Measurements from ENCODE around the gene ZNF383. TPM values are rescaled to one million over a fixed set of nuclear protein-coding genes. Genes with fewer than 3 reads are reported as not detected.
A peak's percentile ranks its signal among the peaks of the same experiment; 100 is the strongest.

Gene ZNF383
- total and polyA plus RNA-seq, 2 of the 4 experiments (the other 2 are of a cell fraction) = 2.4 to 4.5 TPM

DNA sequence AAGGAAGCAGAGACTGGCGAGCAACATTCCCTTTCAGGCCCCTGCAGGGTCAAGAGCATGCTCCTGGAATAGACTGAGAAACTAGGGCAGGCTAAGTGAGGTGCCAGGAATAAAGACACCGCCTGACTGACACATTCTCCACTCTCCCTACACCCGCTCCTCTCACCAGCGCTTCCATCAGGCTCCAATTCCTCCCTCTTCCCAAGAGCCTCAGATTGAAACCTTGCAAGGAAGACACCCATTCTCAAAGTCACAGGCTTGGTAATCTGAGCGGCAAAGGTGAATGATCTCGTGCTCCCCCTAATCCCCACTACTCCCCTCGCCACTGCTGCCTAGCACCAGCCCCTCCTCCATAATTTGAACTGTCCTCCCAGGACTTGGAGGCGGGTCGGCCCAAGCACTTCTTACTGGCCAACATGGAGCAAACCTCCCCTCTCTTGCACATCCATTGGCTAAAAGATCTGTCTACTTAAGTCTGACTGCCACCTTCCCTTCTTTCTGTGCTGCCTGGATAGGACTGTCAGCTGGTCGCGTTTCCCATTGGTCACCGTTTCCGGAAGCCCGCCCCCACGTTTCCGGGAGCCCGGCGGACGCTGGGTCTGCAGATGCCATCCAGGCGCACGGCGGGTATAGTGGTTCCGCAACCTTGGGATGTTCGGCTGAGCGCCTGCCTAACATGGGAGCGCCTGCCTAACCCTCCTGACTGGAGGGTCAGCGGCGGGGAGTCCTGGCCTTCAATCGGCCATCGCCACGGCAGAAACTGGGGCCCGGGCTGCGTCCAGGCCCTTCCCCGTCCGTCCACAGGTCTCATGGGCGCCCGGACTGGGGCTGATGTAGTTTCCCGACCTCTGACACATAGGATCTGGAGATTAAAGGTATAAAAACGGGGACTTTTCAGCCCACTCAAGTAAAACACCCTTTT lies 33.6 kb downstream of the ZNF383 start:
- Histone ChIP-seq H2BK120ac (ENCODE audit: low read depth, low read length) (no peak overlapping the region), H2BK20ac (ENCODE audit: low read depth, low read length) (no peak overlapping the region), H3K9me1 (ENCODE audit: insufficient read depth, low read length) (no peaks in the 10 kb centered on the region), H3K9me3 (ENCODE audit: control insufficient read depth, insufficient read depth, low read length) (peaks cover 15% of the 10 kb centered on the region), H2BK5ac (ENCODE audit: low read depth, low read length, poor library complexity, severe bottlenecking) (no peak overlapping the region), H4K20me1 (ENCODE audit: insufficient read depth, low read length) (no peaks in the 10 kb centered on the region), H2AFZ (replicated peaks; ENCODE audit: low read length, poor library complexity) (peak overlapping the region; percentile 97), H3K79me1 (ENCODE audit: low read depth in 1 of 2, low read length in 2 of 2) (no peaks in the 10 kb centered on the region; a peak in 1 of 4 replicates), H3K36me3 (ENCODE audit: control insufficient read depth, insufficient read depth, low read length) (peaks cover under 1% of the 10 kb centered on the region; the same call in 1 of the 2 replicates), H3K18ac (ENCODE audit: low read depth, low read length) (no peak overlapping the region), H3K14ac (replicated peaks; ENCODE audit: low read depth, low read length) (peak overlapping the region; percentile 71), H2AK5ac (ENCODE audit: low read depth, low read length) (no peak overlapping the region), H3K4ac (ENCODE audit: low read depth, low read length) (0 out of 2 replicates have a peak overlapping the region, but pooled peaks have one; percentile 61), H4K8ac (ENCODE audit: low read depth in 2 of 2, low read length in 2 of 2) (peak overlapping the region; percentile 52 to 92; a peak in 3 of 4 replicates), H3K4me2 (ENCODE audit: low read depth, low read length) (peak overlapping the region; percentile 76), H3K4me3 (ENCODE audit: insufficient read depth, low read depth, low read length) (peak overlapping the region; percentile 76), H3K23ac (ENCODE audit: low read depth, low read length) (no peak overlapping the region; the same call in 1 of the 2 replicates), H4K5ac (ENCODE audit: low read depth, low read length) (peak overlapping the region; percentile 31; the same call in 1 of the 2 replicates), H2BK15ac (ENCODE audit: low read depth, low read length) (no peak overlapping the region), H2AK9ac (replicated peaks; ENCODE audit: low read depth, low read length, poor library complexity) (peak overlapping the region; percentile 93), H3K4me1 (ENCODE audit: control insufficient read depth, insufficient read depth, low read length) (no peaks in the 10 kb centered on the region), H3K27me3 (ENCODE audit: control insufficient read depth, insufficient read depth, low read length) (no peaks in the 10 kb centered on the region), H3K9ac (ENCODE audit: low read depth, low read length) (peak overlapping the region; percentile 47), H3K56ac (ENCODE audit: extremely low read depth, insufficient read depth, low read length) (no peak overlapping the region), H3K27ac (ENCODE audit: insufficient read depth, low read length) (peak overlapping the region; percentile 38; the same call in 1 of the 2 replicates), H4K91ac (ENCODE audit: insufficient read depth, low read depth, low read length) (no peak overlapping the region)
- peak; percentile 99 for ATAC-seq (ENCODE audit: low read depth)
- CTCF ChIA-PET = no interaction called here
- dilution Hi-C loops (cut with HindIII; ENCODE audit: low sequenced_read_pairs, unreplicated experiment) (no loop called here), in situ Hi-C loops (cut with MboI; ENCODE audit: low sequenced_read_pairs) (no loop called here), intact Hi-C loops (cut with micrococcal nuclease) (no loop called here)
- peak; percentile 97 for DNase-seq
- BruUV-seq (replicated peaks) = no TSS peak
- 0% methylated on average over 2 of the region's 39 CpGs; no CpG with 5 or more reads in 1 of the 2 experiments for WGBS, 2 experiments (ENCODE audit: extremely low coverage in 2 of 2, insufficient read length in 1 of 2)
- POLR2A ChIA-PET (ENCODE audit: unreplicated experiment) = no interaction called here
- TF ChIP-seq CHD1 (IDR thresholded peaks at IDR 0.05; ENCODE audit: low read depth, low read length) (no peak), BHLHE40 (IDR thresholded peaks at IDR 0.05; ENCODE audit: low read depth, low read length) (no peak), FOS (IDR thresholded peaks at IDR 0.05; ENCODE audit: low read depth, low read length) (peak; percentile 49; the same call in 1 of the 2 replicates), RCOR1 (IDR thresholded peaks at IDR 0.05; ENCODE audit: insufficient replicate concordance, low read length) (no peak), POLR2A (IDR thresholded peaks at IDR 0.05; ENCODE audit: low read depth, low read length) (no peak), SMC3 (IDR thresholded peaks at IDR 0.05; ENCODE audit: low read depth, low read length) (no peak), RAD21 (IDR thresholded peaks at IDR 0.05; ENCODE audit: low read length) (no peak), CEBPB (IDR thresholded peaks at IDR 0.05; ENCODE audit: low read depth, low read length) (peak; percentile 28; the same call in 1 of the 2 replicates), MAFK (IDR thresholded peaks at IDR 0.05; ENCODE audit: low read depth, low read length) (no peak), MXI1 (IDR thresholded peaks at IDR 0.05; ENCODE audit: borderline replicate concordance, low read depth, low read length) (0 out of 2 replicates have a peak, but pooled peaks have one; percentile 24), RFX5 (IDR thresholded peaks at IDR 0.05; ENCODE audit: low read depth, low read length) (no peak), NFE2L2 (IDR thresholded peaks at IDR 0.05; ENCODE audit: low read depth, low read length) (no peak), MAZ (IDR thresholded peaks at IDR 0.05; ENCODE audit: borderline replicate concordance, low read depth, low read length) (peak; percentile 20; the same call in 1 of the 2 replicates)
- TF ChIP-seq, protein P1, sequence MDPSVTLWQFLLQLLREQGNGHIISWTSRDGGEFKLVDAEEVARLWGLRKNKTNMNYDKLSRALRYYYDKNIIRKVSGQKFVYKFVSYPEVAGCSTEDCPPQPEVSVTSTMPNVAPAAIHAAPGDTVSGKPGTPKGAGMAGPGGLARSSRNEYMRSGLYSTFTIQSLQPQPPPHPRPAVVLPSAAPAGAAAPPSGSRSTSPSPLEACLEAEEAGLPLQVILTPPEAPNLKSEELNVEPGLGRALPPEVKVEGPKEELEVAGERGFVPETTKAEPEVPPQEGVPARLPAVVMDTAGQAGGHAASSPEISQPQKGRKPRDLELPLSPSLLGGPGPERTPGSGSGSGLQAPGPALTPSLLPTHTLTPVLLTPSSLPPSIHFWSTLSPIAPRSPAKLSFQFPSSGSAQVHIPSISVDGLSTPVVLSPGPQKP (IDR thresholded peaks at IDR 0.05; ENCODE audit: borderline replicate concordance, low read depth, low read length) = no peak
- TF ChIP-seq, protein P2, sequence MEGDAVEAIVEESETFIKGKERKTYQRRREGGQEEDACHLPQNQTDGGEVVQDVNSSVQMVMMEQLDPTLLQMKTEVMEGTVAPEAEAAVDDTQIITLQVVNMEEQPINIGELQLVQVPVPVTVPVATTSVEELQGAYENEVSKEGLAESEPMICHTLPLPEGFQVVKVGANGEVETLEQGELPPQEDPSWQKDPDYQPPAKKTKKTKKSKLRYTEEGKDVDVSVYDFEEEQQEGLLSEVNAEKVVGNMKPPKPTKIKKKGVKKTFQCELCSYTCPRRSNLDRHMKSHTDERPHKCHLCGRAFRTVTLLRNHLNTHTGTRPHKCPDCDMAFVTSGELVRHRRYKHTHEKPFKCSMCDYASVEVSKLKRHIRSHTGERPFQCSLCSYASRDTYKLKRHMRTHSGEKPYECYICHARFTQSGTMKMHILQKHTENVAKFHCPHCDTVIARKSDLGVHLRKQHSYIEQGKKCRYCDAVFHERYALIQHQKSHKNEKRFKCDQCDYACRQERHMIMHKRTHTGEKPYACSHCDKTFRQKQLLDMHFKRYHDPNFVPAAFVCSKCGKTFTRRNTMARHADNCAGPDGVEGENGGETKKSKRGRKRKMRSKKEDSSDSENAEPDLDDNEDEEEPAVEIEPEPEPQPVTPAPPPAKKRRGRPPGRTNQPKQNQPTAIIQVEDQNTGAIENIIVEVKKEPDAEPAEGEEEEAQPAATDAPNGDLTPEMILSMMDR (conservative IDR thresholded peaks at IDR 0.05; ENCODE audit: low read depth, low read length) = no peak
